GM18858 (cell line): ENCODE measurements around the gene STK10.
"Not testable (repeated sequence)": the region's sequence is repeated elsewhere in the genome, so short reads cannot be mapped to it uniquely, and the experiment has no call there.

Experiments used
- ATAC-seq: cut with Tn5 transposase; IDR thresholded peaks from one replicate; pipeline ENCODE4 v1.9.1; 2021; ENCODE audit not compliant: unreplicated experiment

Gene STK10

DNA sequence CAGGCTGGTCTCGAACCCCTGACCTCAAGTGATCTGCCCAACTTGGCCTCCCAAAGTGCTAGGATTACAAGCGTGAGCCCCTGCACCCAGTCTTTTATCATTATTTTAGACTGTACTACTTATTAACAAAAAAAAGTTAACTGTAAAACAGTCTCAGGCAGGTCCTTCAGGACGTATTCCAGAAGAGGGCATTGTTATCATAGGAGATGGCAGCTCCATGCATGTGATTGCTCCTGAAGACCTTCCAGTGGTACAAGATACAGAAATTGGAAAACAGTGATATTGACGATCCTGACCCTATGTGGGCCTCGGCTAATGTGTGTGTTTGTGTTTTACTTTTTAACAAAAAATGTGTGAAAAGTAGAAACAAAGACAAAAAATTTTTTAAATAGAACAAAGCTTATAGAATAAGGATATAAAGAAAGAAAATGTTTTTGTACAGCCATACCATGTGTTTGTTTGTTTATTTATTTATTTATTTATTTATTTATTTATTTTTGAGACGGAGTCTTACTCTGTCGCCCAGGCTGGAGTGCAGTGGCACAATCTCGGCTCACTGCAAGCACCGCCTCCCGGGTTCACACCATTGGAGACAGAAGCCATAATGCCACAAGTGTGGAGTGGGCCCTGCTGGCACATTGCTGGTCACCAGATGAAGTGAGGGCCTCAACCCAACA lies 167.8 kb downstream of the STK10 start:
- ATAC-seq: not testable (repeated sequence)

DNA sequence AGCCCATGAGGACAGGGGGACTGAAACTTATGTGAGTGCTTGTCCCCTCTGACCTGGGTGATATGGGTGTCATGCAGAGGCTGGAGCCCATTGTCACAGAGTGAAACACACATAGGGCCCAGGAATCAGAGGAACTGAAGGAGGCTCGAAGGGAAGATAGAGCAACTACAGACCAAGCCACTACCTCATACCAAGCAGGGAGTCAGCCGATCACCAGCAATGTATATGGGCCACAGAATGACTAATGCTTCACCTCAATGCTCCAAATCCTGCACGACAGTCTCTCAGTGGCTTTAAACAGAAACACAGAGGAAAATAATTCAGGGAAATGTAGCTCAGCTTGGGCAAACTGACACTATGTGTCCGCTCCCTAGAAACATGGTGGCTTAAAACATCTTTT lies 172.7 kb downstream of the STK10 start:
- no peak for ATAC-seq

DNA sequence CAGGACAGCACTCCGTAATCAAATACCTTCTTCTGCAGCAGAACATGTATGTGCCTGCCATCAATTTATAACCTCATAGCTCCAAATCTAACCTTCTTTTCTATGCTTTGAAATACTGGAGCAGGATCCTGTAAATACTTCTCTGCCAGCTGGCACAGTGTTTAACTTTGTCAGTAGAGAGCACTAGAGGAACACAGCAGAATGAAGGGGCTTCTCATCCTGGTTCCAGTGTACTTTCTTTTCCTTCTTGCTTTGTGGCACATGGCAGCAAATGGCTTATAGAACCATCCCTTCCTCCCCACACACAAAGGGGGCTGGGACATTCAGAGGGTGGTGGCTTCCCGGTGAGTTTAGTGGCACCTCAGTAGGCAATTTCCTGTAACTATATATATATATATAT lies 177.7 kb downstream of the STK10 start:
- no peak for ATAC-seq

- no peak for ATAC-seq
Measured at GRCh38 chr5:172009536-172010270, 178.3 kb downstream of the STK10 start.

- no peak for ATAC-seq
Measured at GRCh38 chr5:172008689-172009141, 179.3 kb downstream of the STK10 start.

GRCh38 chr5:172008111-172008455 lies 179.9 kb downstream of the STK10 start:
- no peak for ATAC-seq

DNA sequence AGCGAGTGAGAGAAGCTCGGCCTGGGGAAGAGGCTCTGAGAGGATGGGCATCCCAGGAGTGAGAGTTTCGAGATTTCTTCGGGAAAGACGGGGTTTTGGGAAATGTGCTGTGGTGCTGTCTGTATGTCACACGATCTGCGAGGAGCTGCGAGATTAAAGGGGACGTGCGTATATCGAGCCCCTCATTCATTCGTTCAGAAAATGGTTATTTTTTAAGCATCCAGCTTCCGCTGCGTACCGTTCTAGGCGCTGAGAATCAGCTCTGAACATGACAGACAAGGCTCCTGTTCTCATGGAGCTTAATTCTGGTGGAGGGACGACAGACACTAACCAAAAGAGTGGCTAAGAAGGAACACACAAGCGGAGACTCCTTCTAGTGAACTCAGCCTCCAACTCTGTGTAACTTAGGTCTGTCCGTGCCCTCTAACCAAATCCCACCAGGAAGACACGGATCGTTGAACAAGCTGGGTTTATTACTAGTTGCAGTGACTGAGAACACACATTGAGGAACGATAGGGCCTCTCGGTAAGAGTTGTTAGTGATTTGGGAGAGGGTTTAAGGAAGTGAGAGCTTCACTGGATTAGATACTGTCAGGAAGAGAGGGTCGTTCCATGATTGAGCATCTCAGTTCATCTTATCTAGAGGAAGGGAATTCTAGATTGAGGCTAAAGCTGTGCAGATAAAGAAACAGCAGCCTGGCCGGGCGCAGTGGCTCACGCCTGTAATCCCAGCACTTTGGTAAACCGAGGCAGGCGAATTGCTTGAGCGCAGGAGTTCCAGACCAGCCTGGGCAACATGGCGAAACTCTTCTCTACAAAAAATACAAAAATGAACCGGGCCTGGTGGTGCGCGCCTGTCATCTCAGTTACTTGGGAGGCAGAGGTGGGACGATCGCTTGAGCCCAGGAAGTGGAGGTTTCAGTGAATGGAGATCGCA lies 180.6 kb downstream of the STK10 start:
- ATAC-seq: no peak

- peak; percentile 77 for ATAC-seq
Measured at GRCh38 chr5:172006321-172007174, 181.5 kb downstream of the STK10 start, which contains the start of gene FBXW11. Gene FBXW11 (minus strand): TSS chr5:172006638. CDS start chr5:172006502, 136 bp downstream.

DNA sequence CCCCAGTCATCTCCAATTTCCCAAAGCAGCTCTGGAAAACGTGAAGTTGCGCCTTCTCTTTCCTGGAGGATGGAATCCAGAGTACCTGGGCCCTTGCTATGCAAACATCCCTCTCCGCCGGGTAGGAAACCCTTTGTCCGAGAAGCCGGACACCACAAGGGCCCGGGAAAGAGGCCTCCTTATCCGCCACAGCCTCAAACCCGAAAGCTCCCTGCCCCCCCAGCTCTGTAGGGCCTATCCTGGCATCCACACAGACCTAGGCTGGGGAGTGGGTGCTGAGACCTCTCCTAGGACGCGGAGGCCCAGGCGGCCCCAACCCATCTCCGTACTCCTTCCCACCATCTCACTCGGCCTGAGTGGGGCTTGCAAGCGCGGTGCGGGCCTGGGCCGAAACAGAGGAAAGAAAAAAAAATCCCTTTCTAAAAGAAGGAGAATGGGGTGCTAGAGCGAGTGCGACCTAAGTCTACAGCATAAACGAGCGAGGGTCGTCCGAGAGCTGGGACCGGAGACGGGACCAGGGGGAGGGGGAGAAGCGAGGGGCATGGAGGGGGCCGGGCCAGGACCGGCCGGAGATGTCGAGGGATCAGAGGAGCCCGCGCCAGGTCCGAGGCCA lies 182.2 kb downstream of the STK10 start:
- no peak for ATAC-seq

DNA sequence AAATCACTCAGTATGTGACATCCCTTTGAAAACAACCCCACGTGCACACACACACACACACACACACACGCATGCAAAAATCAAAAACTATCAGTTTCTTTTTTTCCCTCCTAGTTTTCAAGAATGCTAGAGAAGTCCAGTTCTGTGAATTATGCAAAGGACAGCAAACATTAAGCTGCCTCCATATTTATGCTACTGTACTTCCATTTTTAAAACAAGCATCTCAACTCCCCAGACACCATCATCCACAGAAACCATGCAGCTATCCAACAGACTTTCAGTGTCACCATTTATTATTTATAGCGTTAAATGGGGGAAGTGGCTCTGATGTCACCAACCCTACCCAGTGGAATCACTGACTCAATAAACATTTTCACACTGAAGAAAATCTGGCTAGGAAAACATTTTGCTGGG lies 183.2 kb downstream of the STK10 start:
- ATAC-seq: no peak

DNA sequence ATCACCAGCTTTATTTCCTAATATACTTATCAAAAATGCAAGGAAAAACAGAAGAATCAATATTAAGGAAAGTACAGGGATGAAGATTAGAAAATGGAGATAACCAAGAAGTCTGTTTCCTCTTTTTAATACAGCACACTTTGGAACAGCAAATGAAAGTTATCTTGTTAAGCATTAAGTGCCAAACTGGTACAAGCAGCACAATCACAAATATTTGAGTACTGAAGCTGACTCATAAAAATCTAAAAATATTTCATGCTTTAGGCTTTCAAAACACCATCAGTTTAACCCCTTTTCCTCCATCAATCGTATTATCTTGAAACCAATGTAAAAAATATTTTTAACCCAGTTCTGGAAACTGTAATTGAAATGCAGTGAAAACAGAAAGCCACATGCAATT lies 184.3 kb downstream of the STK10 start:
- ATAC-seq: no peak

GRCh38 chr5:172002840-172003512 lies 185.0 kb downstream of the STK10 start:
- no peak for ATAC-seq

DNA sequence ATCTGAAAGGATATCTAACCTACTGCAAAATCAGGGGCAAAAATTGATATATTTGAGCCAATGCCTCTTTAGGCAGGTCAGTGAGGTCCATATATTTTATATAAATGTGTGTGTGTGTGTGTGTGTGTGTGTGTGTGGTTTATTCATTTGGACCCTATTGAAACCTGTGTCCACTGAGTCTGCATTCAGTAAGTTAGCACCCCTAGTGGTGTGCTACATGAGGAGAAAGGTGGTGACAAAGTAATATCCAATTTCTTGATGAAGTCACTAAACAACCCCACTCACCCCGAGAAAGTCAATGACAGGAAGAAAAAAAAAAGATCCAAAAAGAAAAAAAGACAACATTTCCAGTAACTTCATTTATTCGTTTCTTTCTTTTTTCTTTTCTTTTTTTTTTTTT lies 185.7 kb downstream of the STK10 start:
- ATAC-seq: no peak

DNA sequence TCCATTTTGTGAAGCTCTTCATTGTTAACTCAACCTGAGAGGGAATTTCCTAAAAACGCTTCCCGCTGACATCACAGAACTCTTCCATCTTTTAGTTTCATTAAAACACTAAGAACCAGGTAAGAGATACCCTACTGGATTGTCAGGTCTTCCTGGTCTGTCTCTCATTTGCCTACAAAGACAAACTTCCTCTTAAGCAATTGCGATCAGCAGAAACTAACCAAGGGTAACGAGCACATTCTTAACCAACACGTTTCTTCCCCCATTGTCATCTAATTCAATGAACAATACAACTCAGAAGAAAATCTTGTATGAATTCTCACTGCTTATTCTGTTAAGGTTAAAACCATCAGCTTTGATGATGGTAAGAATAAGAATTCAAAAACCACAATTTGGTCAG lies 188.1 kb downstream of the STK10 start:
- ATAC-seq: peak; percentile 53

- ATAC-seq: no peak
Measured at GRCh38 chr5:171999100-171999499, 188.9 kb downstream of the STK10 start.

DNA sequence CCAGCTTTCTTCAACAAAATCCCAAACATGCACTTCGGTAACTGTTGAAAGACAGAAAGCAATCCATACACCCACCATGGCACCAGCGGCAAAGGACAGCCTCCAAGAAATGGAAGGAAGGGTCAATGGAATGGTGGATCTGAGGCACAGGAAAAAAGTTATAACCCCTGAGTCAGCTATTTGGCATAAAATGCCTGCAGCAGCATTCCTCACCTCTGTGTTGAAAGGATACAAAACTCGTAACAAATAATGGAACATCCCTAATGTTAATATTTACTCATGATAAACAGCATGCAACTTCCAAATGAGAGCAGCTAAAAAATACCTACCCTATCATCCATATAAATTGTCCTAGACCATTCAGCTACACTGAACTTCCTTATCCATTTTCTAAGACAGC lies 191.0 kb downstream of the STK10 start:
- ATAC-seq: no peak

- ATAC-seq: no peak
Measured at GRCh38 chr5:171992813-171993212, 195.2 kb downstream of the STK10 start.

DNA sequence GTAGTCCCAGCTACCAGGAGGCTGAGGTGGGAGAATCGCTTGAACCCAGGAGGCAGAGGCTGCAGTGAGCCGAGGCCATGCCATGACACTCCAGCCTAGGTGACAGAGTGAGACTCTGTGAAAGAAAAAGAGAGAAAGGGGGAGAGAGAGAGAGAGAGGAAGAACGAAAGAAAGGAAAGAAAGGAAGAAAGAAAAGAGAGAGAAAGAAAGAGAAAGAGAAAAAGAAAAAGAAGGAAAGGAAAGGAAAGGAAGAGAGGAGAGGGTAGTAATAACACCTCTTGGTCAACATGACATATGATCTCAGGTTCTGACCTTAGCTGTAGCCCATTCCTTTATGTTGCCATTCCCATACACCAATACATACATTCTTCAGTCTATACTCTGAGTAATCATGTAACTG lies 195.7 kb downstream of the STK10 start:
- no peak for ATAC-seq
